GM19043 (cell line): ENCODE results near the gene ALDH1A3.
A peak's percentile ranks its signal among the peaks of the same experiment; 100 is the strongest.

Source experiments
- ATAC-seq: cut with Tn5 transposase; IDR thresholded peaks from one replicate; pipeline ENCODE4 v1.9.1; 2021; ENCODE audit warnings: low read depth; ENCODE audit not compliant: unreplicated experiment

ALDH1A3 gene

GRCh38 chr15:100900795-100901169 is 21.2 kb downstream of the ALDH1A3 start:
- no peak for ATAC-seq

- ATAC-seq: no peak
Measured at GRCh38 chr15:100901296-100901695, 21.7 kb downstream of the ALDH1A3 start.

- ATAC-seq: no peak
Measured at GRCh38 chr15:100901702-100902435, 22.2 kb downstream of the ALDH1A3 start.

GRCh38 chr15:100902436-100903167 is 23.0 kb downstream of the ALDH1A3 start:
- ATAC-seq: no peak

GRCh38 chr15:100903168-100903554 is 23.5 kb downstream of the ALDH1A3 start:
- ATAC-seq: no peak

- ATAC-seq: no peak
Measured at GRCh38 chr15:100905850-100906249, 26.2 kb downstream of the ALDH1A3 start.

- no peak for ATAC-seq
Measured at GRCh38 chr15:100908466-100908865, 28.8 kb downstream of the ALDH1A3 start.

GRCh38 chr15:100909565-100909964 is 29.9 kb downstream of the ALDH1A3 start:
- no peak for ATAC-seq

GRCh38 chr15:100909989-100910955 is 30.6 kb downstream of the ALDH1A3 start:
- ATAC-seq: no peak

GRCh38 chr15:100911086-100911485 is 31.5 kb downstream of the ALDH1A3 start:
- no peak for ATAC-seq

- ATAC-seq: no peak
Measured at GRCh38 chr15:100913961-100914360, 34.3 kb downstream of the ALDH1A3 start.

- ATAC-seq: no peak
Measured at GRCh38 chr15:100914876-100915275, 35.2 kb downstream of the ALDH1A3 start.

GRCh38 chr15:100918034-100918689 is 38.5 kb downstream of the ALDH1A3 start:
- ATAC-seq: peak; percentile 55

- no peak for ATAC-seq
Measured at GRCh38 chr15:100918690-100919480, 39.3 kb downstream of the ALDH1A3 start, which contains the start of gene LRRK1. Gene LRRK1, plus strand, starts transcription at chr15:100919357. Its CDS starts 5,276 bp downstream, at chr15:100924633.

GRCh38 chr15:100919481-100920405 is 40.1 kb downstream of the ALDH1A3 start:
- no peak for ATAC-seq

GRCh38 chr15:100920516-100921135 is 41.0 kb downstream of the ALDH1A3 start:
- ATAC-seq: no peak

- no peak for ATAC-seq
Measured at GRCh38 chr15:100922192-100923040, 42.8 kb downstream of the ALDH1A3 start.
